Measurements from ENCODE around the gene LAMC2.
"Not testable (repeated sequence)": the region's sequence is repeated elsewhere in the genome, so short reads cannot be mapped to it uniquely, and the experiment has no call there.

The LAMC2 gene

DNA sequence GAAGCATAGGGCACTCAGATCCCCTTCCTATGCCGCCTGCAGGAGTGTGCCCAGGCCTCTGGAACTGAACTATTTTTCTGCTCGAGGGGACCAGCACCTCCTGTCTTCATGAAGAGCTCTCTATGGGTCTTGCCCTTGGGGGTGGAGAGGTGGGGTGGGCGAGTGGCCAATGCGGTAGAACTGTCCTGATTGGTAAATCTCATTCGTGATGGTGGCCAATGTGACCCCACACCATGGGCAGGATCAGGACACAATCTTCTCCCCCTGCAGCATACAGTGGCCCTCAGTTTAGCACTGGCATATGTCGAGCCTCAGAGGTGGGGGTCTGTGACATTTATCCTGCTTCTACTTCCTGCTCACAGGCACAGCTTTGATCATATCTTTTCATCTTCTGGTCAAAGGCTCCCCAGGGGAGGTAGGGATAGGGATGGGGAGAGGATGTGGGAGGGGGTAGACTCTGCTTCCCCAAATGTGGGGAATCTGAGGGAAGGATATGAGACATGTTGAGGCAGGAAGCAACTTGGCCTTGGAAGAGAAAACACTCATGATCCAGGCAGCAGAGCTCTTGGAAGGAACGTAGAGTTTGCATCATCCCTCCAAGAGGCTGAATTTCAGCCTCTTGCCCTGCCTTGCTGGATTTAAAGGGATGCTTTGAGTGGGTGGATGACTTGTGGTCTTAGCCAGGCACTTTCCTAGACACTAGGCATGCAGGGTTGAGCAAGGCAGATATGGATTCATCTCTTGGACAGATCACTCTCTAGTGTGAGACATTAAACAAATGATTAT, 81.8 kb downstream of the LAMC2 start:
- no peak for DNase-seq

- DNase-seq, result no peak
Observed at GRCh38 chr1:183270541-183271141, 84.6 kb downstream of the LAMC2 start.

DNA sequence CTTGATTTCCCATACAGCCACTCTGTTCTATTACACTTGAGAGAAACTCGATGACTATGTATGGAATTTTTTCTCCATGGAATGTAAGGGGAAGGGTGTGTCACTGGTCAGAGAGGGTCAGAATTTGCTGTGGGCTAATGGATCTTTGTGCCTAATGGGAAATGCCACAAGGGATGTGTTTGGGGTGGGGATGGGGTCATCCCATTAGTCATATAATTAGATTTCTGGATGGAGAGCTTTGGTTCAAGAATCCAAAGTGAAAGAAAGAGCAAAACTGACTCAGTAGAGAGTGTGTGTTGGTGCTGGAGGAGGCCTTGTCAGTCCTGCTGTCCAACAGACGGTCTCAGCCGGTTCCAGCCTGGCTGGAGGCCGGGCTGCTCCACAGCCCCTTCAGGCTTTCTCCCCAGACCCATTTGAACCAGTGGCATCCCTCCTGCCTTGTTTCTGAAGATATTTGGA, 86.4 kb downstream of the LAMC2 start:
- DNase-seq, result no peak

- DNase-seq, result no peak
Observed at GRCh38 chr1:183273300-183273699, 87.2 kb downstream of the LAMC2 start.

- DNase-seq, result not testable (repeated sequence)
Observed at GRCh38 chr1:183273984-183274383, 87.9 kb downstream of the LAMC2 start.

GRCh38 chr1:183274836-183275235, 88.8 kb downstream of the LAMC2 start:
- no peak for DNase-seq

DNA sequence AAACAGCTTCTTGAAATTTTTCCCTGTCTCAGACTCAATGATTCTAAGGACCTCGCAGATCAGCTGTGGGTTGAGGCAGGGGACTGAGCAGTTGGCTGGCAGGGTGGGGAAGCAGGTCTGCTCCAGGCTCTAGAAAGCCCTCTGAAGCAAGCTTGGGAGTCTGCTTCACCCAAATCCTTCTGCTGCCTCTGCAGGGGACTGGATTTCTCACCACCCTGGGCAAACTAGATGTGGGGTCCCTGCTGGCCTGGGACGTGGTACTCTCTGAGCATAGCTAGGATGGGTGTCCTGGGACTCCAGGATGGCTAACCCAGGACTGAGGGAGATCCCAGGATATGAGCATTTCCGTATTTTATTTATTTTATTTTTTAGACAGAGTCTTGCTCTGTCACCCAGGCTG, 89.3 kb downstream of the LAMC2 start:
- DNase-seq, result no peak

- no peak for DNase-seq
Observed at GRCh38 chr1:183276386-183277080, 90.5 kb downstream of the LAMC2 start.

DNA sequence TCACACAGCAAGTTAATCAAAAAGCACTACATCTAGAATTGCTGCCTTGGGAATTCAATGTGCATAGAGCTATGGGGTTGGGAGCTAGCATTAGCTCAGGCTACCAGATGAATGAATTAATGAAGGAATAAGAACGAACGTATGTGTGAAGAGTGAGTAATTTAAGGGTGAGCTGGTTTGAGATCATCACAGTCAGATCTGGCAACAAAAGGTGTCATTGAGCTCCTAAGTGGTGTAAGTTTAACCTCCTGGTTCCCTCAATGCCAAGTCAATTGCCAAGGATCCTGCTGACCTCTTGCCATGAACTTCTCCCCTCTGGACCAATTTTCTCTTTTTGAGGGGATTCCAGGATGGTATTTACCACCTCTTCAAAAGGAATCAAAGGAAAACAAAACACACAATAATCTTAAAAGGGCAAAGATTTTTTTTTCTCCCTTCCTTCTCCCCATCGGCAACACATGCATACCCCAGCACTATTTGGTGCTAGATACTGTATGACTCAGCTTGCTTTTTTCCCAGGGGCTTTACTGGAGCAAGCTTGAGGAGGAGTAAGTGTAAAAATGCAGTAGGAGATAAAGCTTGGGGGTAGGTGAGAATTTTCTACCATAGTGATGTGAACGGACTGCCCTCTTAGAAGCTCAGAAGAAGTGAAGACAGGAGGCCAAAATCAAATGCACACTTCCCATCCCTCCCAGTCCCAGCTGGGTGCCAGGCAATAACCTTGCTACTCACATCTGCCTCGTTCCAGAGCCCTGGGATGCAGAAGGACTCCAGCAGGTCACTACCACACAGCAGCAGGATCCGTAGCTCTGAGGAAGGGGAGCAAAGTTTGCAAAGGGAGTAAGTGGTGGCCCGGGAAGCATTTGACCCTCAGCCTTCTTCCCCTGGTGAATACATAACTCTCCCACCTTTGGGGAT, 92.0 kb downstream of the LAMC2 start:
- no peak for DNase-seq

DNA sequence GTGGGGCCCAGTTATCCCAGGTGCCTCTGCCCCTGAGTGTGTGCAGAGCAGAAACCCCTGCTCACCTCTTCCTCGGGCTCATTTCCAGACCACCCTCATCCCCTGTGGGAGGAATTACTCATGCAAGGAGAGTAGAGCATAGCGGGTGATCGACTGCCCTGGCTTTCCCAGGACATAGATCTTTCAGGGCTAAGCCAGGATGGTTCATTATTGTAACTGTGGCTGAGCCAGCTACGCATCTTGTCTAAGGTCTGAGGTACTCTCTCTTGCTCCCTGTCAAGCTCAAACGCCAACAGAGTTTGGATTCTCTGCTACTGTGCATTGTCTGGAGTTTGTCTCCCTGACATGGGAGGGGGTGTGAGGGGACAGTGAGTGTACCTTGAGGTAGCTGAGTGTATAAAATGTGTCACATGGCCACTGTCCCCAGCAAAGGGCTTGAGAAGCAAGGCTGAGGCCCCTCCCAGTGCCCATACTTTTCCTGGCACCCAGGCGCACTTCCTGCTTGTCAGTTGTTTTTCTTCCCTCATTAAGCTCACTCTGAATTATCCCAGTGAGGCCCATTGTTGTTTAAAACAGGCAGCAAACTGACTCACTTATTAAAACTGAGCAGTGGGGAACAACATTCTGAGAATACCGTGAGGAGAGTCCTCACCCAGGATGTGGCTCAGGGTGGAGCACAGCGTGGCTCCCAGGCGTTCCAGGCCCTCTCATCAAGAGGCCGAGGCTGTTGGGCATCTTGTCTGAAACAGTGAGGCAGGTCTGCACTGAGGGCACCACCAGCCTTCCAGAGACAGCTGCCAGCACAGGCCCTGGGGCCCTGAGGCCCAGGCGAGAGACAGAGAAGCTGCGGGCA, 92.9 kb downstream of the LAMC2 start:
- no peak for DNase-seq

GRCh38 chr1:183279835-183280234, 93.8 kb downstream of the LAMC2 start:
- DNase-seq, result no peak

DNA sequence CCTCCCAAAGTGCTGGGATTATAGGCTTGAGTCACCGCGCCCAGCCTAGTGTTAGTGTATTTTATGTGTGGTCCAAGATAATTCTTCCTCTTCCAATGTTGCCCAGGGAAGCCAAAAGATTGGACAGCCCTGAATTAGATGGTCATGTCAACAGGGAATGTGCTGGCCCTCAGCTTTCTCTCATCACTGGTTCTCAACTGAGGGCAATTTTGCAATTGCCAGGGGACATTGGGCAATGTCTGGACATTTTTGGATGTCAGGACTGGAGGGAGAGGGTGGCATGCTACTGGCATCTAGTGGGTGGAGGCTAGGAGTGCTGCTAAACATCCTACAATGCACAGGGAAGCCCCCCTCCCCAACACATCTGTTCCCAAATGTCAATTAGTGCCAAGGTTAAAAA, 95.0 kb downstream of the LAMC2 start:
- DNase-seq, result no peak

DNA sequence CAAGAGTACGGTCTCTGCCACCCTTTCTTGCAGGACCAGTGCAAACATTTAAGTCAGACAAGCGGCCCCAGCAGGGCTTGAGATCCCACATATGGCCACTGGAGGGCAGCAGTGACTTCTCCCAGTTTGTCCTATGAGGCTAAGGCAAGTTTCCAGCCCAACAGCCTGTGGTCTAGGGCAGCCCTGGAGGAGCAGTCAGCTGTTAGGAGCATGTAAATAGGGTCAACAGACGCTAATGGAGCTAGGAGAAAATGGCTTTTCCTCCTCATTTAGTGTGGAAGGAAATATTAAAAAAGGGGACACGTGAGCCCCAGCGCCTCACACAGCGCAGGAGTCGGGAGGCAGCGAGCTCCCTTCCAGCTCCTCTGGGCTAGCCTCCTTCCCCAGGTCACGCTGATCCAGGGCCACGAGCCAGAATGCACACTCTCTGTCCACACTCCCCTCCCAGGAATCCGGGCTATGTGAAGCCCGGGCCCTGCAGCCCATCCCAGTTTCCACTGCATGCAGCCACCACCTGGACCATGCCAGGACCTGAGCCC, 95.6 kb downstream of the LAMC2 start:
- DNase-seq, result peak; percentile 34

- no peak for DNase-seq
Observed at GRCh38 chr1:183282101-183282855, 96.2 kb downstream of the LAMC2 start.

DNA sequence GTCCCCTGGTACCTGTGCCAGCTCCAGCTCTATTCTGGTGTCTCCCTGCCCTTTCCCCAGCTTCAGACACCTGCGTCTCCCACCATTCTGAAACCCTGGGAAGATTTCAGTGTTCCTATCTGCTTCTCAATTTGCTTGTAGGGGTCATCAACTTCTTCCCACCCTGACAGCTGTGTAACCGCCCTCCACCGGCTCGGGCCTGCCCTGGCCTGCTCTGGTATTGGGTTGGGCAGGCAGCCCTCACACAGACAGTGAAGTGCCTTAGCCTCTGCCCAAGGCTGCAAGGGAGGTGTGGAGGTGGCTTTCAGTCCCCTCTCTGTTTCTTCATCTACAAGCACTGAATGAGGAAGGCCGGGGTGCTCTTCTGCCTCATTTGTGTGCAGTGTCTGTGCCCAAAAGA, 97.2 kb downstream of the LAMC2 start:
- no peak for DNase-seq

- no peak for DNase-seq
Observed at GRCh38 chr1:183284086-183284485, 98.0 kb downstream of the LAMC2 start.

DNA sequence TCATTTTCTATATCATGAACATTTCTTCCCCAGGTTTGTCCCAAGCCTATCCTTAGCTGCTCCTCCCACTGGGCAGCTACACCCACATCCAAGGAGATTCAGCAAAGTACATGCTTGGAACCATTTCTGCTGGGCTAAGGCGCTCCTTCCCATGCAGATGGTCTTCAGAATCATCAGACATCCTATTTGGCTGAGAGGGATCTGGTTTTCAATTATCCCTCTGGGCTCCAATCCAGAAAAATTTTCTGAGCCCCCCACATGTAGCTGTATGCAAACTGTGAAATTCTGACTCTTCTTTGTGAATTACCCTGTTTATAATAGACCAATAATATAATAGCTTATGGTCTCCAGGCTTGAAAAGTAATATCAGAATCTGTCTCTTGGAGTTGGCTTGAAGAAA, 99.2 kb downstream of the LAMC2 start:
- DNase-seq, result no peak

GRCh38 chr1:183285746-183286145, 99.7 kb downstream of the LAMC2 start:
- DNase-seq, result no peak

DNA sequence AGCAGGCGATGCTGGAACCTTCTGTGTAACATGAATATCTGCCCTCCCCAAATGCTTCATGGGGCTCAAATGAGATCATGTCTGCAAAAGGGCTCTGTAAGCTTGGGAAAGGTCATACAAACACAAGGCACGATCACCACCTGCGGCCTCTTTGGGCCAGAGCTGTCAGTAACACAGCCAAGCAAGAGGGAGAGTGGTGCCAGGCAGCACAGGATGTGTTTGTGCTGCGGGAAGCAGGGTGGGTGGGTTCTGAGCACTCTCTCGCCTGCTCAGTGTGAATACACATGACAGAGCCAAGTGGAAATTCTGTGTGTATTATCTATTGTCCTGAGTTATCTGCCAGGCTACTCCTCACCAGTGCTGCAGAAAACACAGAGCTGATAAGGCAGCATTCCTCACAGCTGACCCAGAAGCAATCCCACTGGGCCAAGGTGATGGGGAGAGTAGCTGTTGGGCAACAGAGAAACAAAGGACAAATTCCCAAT, 101.2 kb downstream of the LAMC2 start:
- DNase-seq, result no peak

- DNase-seq, result no peak
Observed at GRCh38 chr1:183288583-183288982, 102.5 kb downstream of the LAMC2 start.

- no peak for DNase-seq
Observed at GRCh38 chr1:183289051-183289496, 103.0 kb downstream of the LAMC2 start.

Measured in NCI-H2081 treated with DMSO at 0.1 percent for 48 hours (cell line).